ENCODE data around the gene PGPEP1. TPM values are rescaled to one million over a fixed set of nuclear protein-coding genes. Genes with fewer than 3 reads are reported as not detected.

The PGPEP1 gene
- total and polyA plus RNA-seq, 10 of the 15 experiments (the other 5 are each of a cell fraction or from before 2014, with no cell fraction given) = 13.8 to 39.4 (median 17.0) TPM

GRCh38 chr19:18399008-18399407 is 58.6 kb downstream of the PGPEP1 start:
- Histone ChIP-seq H2AFZ (ENCODE audit: control insufficient read depth, low read depth, low read length) (no peak overlapping the region), H3K9me3 (replicated peaks; ENCODE audit: control insufficient read depth, insufficient read depth, low read length) (no peaks in the 10 kb centered on the region), H3K27ac (ENCODE audit: control insufficient read depth, insufficient read depth) (no peak overlapping the region), H3K4me2 (ENCODE audit: control insufficient read depth, insufficient read depth) (no peak overlapping the region), H4K20me1 (ENCODE audit: control insufficient read depth, insufficient read depth) (no peaks in the 10 kb centered on the region), H3K27me3 (replicated peaks in 1 of 2; ENCODE audit: control insufficient read depth in 2 of 2, insufficient read depth in 2 of 2, low read length in 1 of 2) (no peaks in the 10 kb centered on the region), H3K9ac (ENCODE audit: control insufficient read depth, insufficient read depth, low read length) (no peak overlapping the region), H3K4me3 (no peak overlapping the region), H3K36me3 (ENCODE audit: control insufficient read depth in 2 of 2, insufficient read depth in 2 of 2, low read length in 1 of 2) (no peaks in the 10 kb centered on the region), H3K79me2 (ENCODE audit: control insufficient read depth, insufficient read depth, low read length) (no peaks in the 10 kb centered on the region), H3K4me1 (ENCODE audit: control insufficient read depth, insufficient read depth, low read length) (peaks cover 25% of the 10 kb centered on the region)
- 6% methylated on average over 6 of the region's 6 CpGs for WGBS (ENCODE audit: insufficient coverage, insufficient replicate concordance, low lambda C conversion rate, missing lambda C conversion rate)
- RAD21 ChIA-PET (ENCODE audit: unreplicated experiment) = interaction anchor here (1.1 to 1.8 kb wide), 2 partner anchors 20 to 119 kb away, joined by 3 to 6 read pairs; partner anchors contain the start of gene SSBP4
- SMC1A ChIA-PET (ENCODE audit: uncharacterized antibody, unreplicated experiment) = interaction anchor here (0.8 to 1.8 kb wide), 4 partner anchors 8 to 70 kb away, joined by 3 to 7 read pairs (median 4); no protein-coding TSS in a partner anchor
- CTCF ChIA-PET = interaction anchor here (0.6 to 5.8 kb wide), 7 partner anchors 9 to 119 kb away, joined by 3 to 67 read pairs (median 3); no protein-coding TSS in a partner anchor
- BruUV-seq (replicated peaks) = no TSS peak
- intact Hi-C loops (cut with micrococcal nuclease; ENCODE audit: unreplicated experiment) = no loop called here
- FAIRE-seq (no peak), DNase-seq (ENCODE audit: low read depth, low spot score) (no peak), ATAC-seq (no peak)
- in situ Hi-C loops (cut with MboI) = no loop called here
- POLR2A ChIA-PET = no interaction called here
- TF ChIP-seq PAX5 (IDR thresholded peaks at IDR 0.05; ENCODE audit: borderline replicate concordance, low read depth, low read length) (no peak), ZBTB33 (IDR thresholded peaks at IDR 0.05) (no peak), ZNF24 (IDR thresholded peaks at IDR 0.05) (no peak), SREBF2 (IDR thresholded peaks at IDR 0.05; ENCODE audit: low read length) (no peak), NFIC (IDR thresholded peaks at IDR 0.05; ENCODE audit: low read depth, low read length) (no peak), GATAD2B (conservative IDR thresholded peaks at IDR 0.05; ENCODE audit: low read depth) (no peak), HCFC1 (IDR thresholded peaks at IDR 0.05; ENCODE audit: low read length) (no peak), RELA (IDR thresholded peaks at IDR 0.05; ENCODE audit: borderline replicate concordance, partially characterized antibody) (no peak), SPI1 (IDR thresholded peaks at IDR 0.05; ENCODE audit: borderline replicate concordance, insufficient read depth, low read depth, low read length) (no peak), CUX1 (IDR thresholded peaks at IDR 0.05; ENCODE audit: insufficient replicate concordance, low read depth, low read length) (no peak), ZBTB11 (CRISPR knock-in tag; IDR thresholded peaks at IDR 0.05) (no peak), RUNX3 (IDR thresholded peaks at IDR 0.05; ENCODE audit: low read length) (no peak), WRNIP1 (IDR thresholded peaks at IDR 0.05; ENCODE audit: borderline replicate concordance, low read depth, low read length) (no peak), MXI1 (IDR thresholded peaks at IDR 0.05; ENCODE audit: low read depth, low read length) (no peak), MYC (IDR thresholded peaks at IDR 0.05; ENCODE audit: insufficient read depth, insufficient read length, insufficient replicate concordance, low read length, severe bottlenecking) (no peak)
